HG02642 (cell line): ENCODE results near the gene HNRNPAB.
A peak's percentile ranks its signal among the peaks of the same experiment; 100 is the strongest.
"Not testable (repeated sequence)": the region's sequence is repeated elsewhere in the genome, so short reads cannot be mapped to it uniquely, and the experiment has no call there.

ENCODE experiments used
- ATAC-seq: cut with Tn5 transposase; IDR thresholded peaks from one replicate; pipeline ENCODE4 v1.9.1; 2021; ENCODE audit warnings: mild to moderate bottlenecking; ENCODE audit not compliant: unreplicated experiment, poor library complexity

HNRNPAB gene

DNA sequence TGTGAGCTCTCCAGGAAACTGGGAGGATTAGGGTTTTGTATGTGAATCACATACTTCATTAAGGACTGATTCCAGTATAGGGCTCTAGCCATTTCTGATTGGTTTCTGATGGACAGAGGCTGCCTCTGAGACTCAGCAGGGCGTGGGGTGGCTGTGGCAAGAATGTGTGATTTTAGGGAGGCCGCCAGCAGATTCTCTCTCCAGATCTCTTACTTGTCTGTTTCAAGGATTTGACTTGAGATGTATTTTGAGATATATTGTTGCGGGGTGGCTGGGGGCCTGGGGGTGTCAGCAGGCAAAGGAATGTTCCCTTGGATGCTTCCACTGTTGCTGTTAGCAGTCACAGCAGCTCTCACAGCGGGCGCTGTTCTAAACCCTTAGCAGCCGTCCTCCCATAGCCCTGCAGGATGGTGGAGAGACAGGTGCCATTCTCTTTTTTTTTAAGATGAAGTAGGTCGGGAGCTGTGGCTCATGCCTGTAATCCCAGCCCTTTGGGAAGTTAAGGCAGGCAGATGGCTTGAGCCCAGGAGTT lies 8.0 kb upstream of the HNRNPAB start:
- ATAC-seq: no peak

DNA sequence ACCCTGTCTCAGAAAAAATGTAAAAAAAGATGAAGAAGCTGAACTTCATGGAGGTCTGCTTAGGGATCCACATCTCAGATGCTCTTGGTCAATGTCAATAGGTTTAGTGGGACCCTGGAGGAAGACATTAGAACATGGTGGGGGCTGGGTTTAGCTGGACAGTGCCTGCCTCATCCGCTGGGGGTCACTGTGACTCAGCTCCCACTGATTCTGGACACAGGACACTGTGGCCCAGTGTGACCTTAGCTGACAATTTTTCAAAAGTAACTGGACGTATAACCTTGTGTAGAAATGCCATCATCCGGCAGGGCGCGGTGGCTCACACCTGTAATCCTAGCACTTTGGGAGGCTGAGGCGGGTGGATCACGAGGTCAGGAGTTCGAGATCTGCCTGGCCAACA lies 7.3 kb upstream of the HNRNPAB start:
- ATAC-seq: no peak

DNA sequence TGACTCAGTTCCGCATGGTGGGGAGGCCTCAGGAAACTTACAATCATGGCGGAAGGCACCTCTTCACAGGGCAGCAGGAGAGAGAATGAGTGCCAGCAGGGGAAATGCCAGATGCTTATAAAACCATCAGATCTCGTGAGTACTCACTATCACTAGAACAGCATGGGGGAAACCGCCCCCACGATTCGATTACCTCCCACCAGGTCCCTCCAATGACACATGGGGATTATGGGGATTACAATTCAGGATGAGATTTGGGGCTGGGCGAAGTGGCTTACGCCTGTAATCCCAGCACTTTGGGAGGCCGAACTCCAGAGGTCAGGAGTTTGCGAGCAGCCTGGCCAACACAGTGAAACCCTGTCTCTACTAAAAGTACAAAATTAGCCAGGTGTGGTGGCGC lies 6.2 kb upstream of the HNRNPAB start:
- ATAC-seq: not testable (repeated sequence)

DNA sequence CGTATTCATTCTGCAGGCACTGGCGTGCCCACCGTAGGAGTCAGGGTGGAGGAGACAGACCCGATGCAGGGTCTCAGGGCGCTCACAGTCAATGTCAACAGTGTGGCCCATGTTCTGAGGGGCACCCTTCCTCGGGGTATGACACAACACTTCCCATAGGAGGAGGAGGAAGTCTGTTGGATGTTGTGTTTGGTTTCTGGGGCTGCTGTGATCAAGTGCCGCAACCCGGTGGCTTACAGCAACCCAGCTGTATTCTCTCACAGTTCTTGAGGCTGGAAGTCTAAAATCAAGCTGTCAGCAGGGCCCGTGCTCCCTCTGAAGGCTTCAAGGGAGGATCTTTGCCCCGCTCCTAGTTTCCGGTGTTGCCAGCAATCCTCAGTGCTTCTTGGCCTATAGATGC lies 5.6 kb upstream of the HNRNPAB start:
- ATAC-seq: no peak

DNA sequence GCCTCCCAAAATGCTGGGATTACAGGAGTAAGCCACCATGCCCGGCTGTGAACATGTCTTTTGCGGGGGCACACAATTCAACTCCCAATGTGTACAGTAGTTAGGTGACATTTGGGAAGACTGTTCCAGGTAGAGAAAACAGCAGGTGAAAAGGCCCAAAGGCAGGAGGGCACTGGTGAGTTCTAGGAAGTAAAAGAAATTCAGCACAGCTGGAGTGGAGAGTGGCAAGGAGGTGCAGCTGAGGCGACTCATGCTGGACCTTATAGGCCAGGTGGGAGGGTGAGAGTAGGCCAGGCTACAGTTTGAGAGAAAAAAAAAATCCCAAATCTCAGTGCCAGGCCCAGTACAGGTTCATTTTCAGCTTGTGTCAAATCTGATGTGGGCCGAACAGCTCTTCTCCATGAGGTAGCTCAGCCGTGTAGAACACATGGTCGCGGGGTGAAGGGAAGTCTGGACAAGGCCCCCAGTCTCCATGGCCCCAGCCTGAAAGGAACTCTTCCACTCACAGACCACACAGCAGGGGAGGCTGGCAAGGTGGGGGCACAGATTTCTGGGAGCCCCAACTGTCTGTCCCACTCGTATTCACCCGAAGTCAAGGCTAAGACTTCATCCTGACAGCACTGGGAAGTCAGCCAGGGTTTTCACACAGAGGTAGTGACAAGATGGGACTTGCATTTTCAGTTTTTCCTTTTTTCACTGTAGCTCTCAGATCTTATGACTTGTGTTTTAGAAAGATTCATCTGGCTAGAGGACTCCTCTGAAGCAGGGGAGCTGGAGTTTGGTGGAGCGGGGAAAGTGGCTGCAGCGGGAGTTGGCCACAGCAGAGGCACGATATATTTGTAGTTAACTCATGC lies 4.5 kb upstream of the HNRNPAB start:
- ATAC-seq: no peak

DNA sequence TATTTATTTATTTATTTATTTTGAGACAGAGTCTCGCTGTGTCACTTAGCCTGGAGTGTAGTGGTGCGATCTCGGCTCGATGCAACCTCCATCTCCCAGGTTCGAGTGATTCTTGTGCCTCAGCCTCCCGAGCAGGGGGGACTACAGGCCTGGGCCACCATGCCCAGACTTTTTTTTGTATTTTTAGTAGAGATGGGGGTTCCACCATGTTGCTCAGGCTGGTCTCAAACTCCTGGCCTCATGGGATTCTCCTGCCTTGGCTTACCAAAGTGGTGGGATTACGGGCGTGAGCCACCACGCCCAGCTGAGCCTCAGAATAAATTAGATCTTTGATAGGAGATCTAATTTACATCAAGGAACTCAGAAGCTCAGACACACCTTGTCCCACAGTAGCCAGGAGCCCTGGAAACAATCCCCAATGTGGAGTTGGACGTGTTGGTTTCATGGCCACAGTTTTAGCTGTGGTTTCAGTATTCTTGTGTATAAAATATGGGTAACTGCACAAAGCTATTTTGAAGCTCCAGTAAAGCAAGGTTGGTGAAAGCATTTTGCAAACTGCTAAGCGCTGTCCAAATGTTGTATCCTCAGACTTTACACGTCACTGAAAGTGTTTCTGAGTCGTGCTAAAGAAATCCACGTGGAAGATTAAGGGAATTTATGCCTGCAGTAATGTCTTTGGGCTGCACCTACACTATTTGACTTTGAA lies 3.0 kb upstream of the HNRNPAB start:
- no peak for ATAC-seq

DNA sequence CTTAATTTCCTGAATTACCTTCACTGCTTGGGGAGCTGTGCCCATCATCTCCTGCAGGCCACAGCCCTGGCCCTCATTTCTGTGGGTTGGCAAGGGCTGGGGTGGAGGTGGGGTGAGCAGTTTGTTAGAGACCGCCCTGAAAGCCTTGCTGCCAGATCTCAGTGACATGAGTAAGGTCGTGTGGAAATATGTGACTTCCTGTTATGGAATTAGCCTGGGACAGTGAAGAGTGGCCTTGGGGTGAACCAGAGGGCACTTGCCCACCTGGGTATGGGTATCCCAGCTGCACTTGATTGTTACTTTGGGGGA lies 2.5 kb upstream of the HNRNPAB start:
- ATAC-seq: no peak

DNA sequence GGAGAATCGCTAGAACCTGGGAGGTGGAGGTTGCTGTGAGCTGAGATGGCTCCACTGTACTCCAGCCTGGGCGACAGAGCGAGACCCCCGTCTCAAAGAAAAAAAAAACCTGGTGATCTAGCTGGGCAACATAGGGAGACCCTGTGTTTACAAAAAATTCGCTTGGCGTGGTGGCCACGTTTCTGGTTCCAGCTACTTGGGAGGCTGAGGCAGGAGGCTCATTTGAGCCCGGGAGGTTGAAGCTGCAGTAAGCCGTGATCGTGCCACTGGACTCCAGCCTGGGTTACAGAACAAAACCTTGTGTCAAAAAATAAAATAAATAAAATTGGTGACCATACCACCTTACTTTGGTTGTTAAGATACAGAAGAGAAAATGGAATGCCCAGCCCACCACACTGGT lies 1.8 kb upstream of the HNRNPAB start:
- no peak for ATAC-seq

DNA sequence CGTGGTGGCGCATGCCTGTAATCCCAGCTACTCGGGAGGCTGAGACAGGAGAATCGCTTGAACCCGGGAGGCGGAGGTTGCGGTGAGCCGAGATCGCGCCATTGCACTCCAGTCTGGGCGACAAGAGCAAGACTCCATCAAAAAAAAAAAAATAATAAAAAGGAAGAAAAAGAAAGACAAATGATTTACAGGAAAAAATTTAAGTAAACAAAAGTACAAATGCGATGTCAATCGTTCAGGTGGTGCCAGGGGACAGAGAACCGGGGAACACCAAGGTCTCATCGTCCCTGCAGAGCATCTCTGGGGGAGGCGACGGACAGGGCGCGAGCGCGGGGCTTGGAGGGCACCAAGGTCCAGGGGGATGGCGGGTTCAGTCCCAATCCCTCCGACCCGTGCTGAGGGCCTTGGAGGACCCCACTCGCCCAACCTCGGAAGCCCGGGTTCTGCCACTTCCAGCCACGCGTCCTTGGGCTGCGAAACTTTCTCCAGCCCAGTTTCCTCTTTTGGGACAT lies 607 bp upstream of the HNRNPAB start:
- ATAC-seq: peak; percentile 1

DNA sequence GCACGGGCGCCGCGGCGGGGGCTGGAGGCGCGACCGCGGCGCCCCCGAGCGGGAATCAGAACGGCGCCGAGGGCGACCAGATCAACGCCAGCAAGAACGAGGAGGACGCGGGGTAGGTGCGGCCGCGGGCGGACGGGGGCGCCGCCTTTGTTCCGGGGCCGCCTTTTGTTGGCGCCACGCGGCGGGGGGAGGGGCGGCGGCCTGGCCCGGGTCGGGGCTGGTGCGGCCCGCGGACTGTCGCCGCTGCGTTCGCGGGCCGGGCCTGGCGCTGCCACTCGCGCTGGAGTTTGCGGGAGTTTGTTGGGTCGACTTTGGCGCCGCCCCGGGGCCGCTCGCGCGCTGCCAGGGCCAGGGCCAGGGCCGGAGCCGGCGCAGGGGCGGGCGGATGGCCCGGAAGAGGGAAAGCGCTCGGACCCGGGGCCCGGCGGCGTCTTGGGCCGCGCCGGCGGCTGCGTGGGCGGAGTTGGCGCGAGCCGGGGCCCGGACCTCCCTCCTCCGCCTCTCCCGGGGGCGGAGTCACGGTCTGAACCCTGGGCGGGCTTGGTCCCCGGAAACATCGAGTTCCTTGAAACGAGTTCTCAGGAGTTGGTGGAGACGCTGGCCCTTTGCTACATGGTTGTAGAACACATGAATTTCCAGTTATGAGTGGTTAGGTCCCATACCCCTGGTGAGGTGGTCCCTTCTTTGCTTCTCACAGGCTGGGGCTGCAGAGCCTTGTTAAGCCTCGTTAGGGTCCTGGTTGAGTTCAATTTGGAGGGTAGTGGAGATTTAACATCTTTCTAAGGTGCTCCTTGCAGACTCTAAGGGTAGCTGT lies 809 bp downstream of the HNRNPAB start:
- peak; percentile 61 for ATAC-seq

DNA sequence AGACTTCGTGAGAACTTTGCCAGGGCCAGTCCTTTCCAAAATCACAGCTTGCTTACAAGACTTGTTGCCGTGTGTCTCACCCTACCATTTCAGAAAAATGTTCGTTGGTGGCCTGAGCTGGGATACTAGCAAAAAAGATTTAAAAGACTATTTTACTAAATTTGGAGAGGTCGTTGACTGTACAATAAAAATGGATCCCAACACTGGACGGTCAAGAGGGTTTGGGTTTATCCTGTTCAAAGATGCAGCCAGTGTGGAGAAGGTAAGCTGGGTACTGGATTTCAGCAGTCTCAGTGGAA lies 1.4 kb downstream of the HNRNPAB start:
- no peak for ATAC-seq

DNA sequence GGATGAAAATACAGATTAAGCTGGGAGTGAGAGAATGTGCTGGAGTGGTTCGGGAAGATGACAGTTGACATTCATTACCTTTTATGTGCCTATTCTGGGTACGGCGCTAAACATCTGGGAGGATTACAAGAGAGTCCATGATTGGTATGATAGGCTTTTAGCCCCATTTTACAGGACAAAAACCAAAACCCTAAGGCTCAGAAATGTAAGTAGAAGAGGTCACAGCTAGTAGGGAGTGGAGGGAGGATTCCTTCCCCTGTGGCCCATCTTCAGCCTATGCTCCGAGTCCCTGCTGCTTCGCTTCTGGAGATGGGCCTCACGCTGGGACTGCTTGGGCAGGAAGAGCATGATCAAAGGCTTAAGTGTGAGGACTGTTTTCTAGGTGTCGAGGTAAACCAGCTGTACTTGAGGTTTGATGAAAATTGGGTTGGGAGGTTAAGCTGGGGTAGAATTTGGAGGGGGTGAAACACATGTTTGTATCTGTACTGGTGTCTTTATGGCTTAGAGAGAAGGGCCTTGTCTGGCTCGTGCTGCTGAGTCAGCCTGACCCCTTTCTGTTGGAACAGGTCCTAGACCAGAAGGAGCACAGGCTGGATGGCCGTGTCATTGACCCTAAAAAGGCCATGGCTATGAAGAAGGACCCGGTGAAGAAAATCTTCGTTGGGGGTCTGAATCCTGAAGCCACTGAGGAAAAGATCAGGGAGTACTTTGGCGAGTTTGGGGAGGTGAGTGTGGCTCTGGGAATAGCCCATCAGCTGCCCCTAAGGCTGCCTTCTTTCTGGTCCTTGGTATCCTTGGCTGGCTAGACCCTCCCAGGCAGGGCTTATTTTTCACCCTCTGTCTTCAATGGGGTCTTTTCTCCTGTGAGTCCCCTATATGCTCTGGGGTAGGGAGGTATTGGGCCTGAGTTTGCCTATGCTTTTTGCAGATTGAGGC lies 2.1 kb downstream of the HNRNPAB start:
- ATAC-seq: no peak

DNA sequence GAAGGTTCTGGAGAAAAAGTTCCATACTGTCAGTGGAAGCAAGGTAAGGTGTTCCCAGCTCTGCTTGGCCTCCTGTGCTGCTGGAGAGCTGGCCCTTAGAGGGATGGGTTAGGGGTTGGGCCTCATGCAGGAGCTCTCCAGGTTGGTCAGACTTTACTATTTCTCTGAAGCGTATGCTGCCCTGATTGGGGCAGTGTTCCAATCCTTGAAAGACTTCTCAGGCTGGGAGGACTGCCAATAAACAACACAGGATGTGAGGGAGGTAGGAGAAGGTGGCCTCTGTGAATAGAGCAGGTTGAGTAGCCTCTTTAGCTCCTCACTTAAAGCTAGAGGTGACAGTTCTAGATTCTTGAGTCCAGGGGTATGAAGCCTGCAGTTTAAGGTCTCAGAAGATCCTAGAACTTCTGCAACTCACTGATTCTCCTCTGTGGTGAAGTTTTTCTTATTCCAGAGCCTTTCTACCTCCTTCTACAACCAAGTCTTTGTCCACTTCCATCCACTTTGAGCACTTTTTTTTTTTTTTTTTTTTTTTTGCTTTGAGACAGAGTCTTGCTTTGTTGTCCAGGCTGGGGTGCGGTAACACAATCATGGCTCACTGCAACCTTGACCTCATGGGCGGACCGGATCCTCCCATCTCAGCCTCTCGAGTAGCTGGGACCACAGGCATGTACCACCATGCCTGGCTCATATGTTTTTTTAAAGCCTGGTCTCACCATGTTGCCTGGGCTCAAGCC lies 3.0 kb downstream of the HNRNPAB start:
- no peak for ATAC-seq

DNA sequence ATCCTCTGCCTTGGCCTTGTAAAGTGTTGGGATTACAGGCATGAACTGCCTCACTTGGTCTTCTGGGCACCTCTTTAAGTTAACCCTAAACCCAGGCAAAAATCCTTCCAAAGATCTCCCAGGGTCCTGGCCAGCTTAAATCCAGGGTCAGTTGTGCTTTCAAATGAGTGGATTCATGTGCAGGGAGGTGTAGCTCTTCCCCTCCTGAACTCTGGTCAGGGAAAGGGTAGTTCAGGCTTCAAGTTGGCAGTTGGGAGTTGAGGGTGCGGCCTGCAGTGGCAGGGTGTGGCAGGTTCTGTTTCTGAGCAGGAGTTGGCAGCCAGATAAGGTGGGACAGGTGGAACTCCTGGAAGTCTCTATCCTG lies 3.6 kb downstream of the HNRNPAB start:
- ATAC-seq: no peak

DNA sequence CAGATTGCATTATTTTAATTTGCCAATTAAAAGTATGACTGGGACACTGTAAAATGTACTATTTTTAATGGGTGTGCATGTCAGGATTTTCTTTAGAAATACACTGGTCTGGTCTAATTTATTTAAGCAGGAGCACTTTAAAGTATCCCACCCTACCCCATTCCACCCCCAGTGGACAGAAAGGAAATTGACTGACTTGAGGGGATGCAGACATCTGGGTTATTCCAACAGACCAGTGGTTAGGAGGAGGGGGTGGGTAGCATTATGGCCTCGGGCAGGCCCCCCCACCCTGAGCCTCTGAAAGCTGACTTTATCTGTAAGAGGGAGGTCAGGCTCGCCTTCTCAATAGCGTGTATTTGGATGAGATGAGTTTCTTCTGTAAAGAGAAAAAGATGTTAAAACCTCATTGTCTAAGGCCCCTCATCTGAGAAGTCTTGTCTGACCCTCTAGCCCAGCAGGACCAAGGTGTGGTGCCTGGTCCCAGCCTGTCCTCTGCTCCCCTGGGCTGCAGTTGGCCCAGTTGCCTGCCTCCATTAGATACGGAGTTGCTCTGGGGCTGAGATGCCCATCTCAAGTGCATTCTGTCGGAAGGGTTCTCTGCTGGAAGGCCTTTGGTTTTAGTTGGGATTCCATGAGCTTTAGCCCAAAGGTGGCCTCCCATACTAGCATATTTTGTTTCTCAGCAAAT lies 4.4 kb downstream of the HNRNPAB start:
- ATAC-seq: no peak

DNA sequence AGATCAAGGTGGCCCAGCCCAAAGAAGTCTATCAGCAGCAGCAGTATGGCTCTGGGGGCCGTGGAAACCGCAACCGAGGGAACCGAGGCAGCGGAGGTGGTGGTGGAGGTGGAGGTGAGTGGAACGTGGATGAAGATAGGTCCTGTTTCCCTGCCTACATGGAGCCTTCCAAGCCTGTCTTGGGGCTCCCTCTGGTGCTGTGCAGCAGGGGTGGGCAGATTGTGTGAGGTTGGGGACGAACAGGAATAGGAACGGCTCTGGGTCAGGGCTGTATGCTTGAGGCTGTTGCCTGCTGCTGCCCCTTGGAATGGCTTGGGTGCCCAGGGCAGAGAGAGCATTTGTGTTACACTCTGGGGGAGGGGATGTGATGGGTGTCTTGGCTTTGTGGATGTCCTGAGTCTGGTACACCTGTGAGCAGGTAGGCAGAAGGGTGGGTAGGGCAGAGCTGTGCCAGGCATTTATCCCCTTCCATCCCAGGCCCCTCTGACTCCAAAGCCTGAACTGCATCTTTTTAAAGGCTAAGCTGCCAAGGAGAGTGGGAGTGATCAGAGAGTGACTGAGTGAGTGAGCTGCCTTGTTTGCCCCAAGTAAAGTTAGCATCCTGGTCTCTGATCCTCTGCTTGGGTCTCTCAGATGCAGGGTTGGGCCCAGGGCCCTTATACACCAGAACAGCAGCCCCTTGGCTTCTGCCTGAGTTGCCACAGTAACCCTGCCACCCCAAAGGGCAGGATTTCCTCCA lies 5.2 kb downstream of the HNRNPAB start:
- ATAC-seq: no peak

DNA sequence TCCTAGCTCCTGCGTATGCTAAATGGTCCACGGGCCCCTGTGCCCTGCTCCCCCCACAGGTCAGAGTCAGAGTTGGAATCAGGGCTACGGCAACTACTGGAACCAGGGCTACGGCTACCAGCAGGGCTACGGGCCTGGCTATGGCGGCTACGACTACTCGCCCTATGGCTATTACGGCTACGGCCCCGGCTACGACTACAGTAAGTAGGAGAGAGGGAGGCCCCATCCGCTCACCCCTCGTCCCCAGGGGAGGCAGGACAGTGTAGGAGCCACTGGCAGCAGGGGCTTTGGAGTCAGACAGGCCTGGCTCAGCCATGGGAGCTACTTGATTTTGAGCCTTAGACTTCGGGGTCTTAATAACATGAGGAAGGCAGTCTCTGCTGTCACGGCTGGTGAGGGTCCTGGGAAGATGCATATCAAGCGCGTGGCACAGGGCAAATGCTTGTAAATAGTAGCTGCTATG lies 5.8 kb downstream of the HNRNPAB start:
- ATAC-seq: no peak

DNA sequence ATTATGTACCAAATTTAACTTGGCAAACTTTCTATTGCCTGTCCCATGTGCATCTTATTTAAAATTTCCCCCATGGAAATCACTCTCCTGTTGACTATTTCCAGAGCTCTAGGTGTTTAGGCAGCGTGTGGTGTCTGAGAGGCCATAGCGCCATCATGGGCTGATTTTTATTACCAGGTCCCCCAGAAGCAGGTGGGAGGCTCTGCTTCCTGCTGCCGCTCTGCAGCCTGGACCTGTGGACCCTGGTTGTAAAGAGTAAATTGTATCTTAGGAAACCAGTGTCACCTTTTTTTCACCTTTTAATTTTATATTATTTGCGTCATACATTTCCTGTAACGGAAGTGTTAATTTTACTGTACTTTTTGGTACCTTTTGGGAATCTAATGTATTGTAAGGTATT lies 6.4 kb downstream of the HNRNPAB start:
- no peak for ATAC-seq
